Cardiac muscle cell (in vitro differentiated cells and primary cell): ENCODE data around the gene CYP2C18. TPM values are rescaled to one million over a fixed set of nuclear protein-coding genes. Genes with fewer than 3 reads are reported as not detected.
"Not testable (repeated sequence)": the region's sequence is repeated elsewhere in the genome, so short reads cannot be mapped to it uniquely, and the experiment has no call there.

Source experiments
- DNase-seq, 2 donors: peaks; one replicate each; pipeline versions ENCODE4 v3.0.0 to v3.0.0-alpha.2; 2010 to 2017; ENCODE audit warnings: low read depth in 1 of 2, low spot score in 1 of 2
- H3K27ac ChIP-seq: fragments of 200-600 bp; sonication (generic); 2 replicates; pipeline ENCODE4 v1.5.1; 2016
- H3K27me3 ChIP-seq: fragments of 200-600 bp; sonication (generic); 2 replicates; pipeline ENCODE4 v1.6.0; 2016; ENCODE audit warnings: control low read depth
- H3K36me3 ChIP-seq: fragments of 200-600 bp; sonication (generic); 2 replicates; pipeline ENCODE4 v1.5.1; 2016; ENCODE audit warnings: control low read depth
- H3K4me1 ChIP-seq: fragments of 200-600 bp; sonication (generic); 2 replicates; pipeline ENCODE4 v1.8.1; 2017; ENCODE audit warnings: low read depth, mild to moderate bottlenecking, mixed run types
- H3K4me3 ChIP-seq: fragments of 200-600 bp; sonication (generic); 2 replicates; pipeline ENCODE4 v1.5.1; 2016; ENCODE audit warnings: mild to moderate bottlenecking
- H3K9me3 ChIP-seq: fragments of 200-600 bp; sonication (generic); 2 replicates; pipeline ENCODE4 v1.5.1; 2017; ENCODE audit warnings: low read depth, mild to moderate bottlenecking, control low read depth
- polyA plus RNA-seq: library from polyadenylated mRNA; unstranded; fragments of >200 nt; fragmentation: Nextera tagmentation; extraction: Ambion mirVana; gene quantifications from 2 replicates; pipeline ENCODE4 v1.2.1, GENCODE V29; 2016
- total RNA-seq: library from RNA; depleted of rRNA; stranded (reverse); fragments of >200 nt; gene quantifications from 2 replicates; pipeline ENCODE4 v1.2.3, GENCODE V29; 2016
- TF ChIP-seq, protein P1 (sequence below): IDR thresholded peaks from 2 replicates; pipeline ENCODE4 v1.5.1; 2012; ENCODE audit warnings: low read depth, mild to moderate bottlenecking, low read length

Gene CYP2C18
- total and polyA plus RNA-seq, 2 experiments from 2014 or later: not detected

DNA sequence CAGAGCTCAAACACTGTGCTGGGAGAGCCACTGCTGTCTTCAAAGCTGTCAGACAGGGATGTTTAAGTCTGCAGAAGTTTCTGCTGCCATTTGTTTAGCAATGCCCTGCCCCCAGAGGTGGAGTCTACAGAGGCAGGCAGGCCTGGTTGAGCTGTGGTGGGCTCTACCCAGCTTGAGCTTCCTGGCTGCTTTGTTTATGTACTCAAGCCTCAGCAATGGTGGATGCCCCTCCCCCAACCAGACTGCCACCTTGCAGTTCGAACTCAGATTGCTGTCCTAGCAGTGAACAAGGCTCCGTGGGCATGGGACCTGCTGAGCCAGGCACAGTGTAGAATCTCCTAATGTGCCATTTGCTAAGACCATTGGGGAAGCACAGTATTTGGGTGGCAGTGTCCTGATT is 74.4 kb downstream of the CYP2C18 start:
- H3K27ac ChIP-seq: no peak overlapping the region
- DNase-seq: no peak
- H3K27me3 ChIP-seq: no peaks in the 10 kb centered on the region
- H3K36me3 ChIP-seq: no peaks in the 10 kb centered on the region
- TF ChIP-seq, protein P1, sequence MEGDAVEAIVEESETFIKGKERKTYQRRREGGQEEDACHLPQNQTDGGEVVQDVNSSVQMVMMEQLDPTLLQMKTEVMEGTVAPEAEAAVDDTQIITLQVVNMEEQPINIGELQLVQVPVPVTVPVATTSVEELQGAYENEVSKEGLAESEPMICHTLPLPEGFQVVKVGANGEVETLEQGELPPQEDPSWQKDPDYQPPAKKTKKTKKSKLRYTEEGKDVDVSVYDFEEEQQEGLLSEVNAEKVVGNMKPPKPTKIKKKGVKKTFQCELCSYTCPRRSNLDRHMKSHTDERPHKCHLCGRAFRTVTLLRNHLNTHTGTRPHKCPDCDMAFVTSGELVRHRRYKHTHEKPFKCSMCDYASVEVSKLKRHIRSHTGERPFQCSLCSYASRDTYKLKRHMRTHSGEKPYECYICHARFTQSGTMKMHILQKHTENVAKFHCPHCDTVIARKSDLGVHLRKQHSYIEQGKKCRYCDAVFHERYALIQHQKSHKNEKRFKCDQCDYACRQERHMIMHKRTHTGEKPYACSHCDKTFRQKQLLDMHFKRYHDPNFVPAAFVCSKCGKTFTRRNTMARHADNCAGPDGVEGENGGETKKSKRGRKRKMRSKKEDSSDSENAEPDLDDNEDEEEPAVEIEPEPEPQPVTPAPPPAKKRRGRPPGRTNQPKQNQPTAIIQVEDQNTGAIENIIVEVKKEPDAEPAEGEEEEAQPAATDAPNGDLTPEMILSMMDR: no peak
- no peak overlapping the region for H3K4me3 ChIP-seq
- H3K4me1 ChIP-seq: no peaks in the 10 kb centered on the region
- no peaks in the 10 kb centered on the region for H3K9me3 ChIP-seq

DNA sequence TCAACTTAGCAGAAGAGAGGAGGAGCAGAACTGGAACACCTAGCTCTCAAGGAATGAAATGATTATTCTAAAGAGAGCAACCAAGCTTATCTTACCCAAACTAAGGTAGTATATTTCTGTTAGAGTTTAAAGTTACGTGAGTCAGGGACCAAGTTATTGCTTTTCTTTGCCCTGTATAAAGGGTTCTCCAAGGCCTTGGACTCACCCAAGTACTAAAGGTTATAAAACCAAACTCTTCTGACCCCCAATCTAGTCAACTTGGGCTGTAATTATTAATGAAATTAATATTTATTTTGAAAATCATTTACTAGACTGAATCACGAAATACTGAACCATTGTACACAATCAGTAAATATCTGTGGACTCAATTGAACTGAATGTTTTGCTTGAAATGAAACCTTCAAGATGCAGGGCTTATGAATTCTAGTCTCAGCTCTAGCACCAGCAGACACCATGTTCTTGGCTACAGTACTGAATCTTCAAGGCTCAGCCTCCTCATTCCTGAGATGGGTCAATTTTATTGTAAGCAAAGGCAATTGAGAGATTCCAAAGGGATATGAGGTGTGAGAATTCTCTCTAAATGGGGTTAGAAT is 77.2 kb downstream of the CYP2C18 start:
- Histone ChIP-seq H3K36me3 (no peaks in the 10 kb centered on the region), H3K27ac (no peak overlapping the region), H3K9me3 (no peaks in the 10 kb centered on the region), H3K4me3 (no peak overlapping the region), H3K4me1 (no peaks in the 10 kb centered on the region), H3K27me3 (no peaks in the 10 kb centered on the region)
- no peak for DNase-seq
- TF ChIP-seq, protein P1: no peak

DNA sequence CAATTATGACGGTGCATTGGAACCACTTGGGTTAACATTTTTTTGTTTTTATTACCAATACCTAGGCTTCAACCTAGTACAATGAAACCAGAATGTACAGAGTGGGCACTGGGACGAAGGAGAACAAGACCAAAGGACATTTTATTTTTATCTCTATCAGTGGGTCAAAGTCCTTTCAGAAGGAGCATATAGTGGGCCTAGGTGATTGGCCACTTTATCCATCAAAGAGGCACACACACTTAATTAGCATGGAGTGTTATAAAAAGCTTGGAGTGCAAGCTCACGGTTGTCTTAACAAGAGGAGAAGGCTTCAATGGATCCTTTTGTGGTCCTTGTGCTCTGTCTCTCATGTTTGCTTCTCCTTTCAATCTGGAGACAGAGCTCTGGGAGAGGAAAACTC is 78.9 kb downstream of the CYP2C18 start, which contains the start of gene CYP2C19:
Gene CYP2C19 (plus strand): TSS at position 289 of the 400 bp plus-strand sequence. CDS start 25 bp downstream, at position 314.
- no peak for DNase-seq
- TF ChIP-seq, protein P1: no peak
- Histone ChIP-seq H3K4me1 (no peaks in the 10 kb centered on the region), H3K4me3 (no peak within 1 kb of the TSS), H3K27me3 (no peaks in the 10 kb centered on the region), H3K9me3 (no peaks in the 10 kb centered on the region), H3K36me3 (no peaks in the 10 kb centered on the region), H3K27ac (no peak within 1 kb of the TSS)

DNA sequence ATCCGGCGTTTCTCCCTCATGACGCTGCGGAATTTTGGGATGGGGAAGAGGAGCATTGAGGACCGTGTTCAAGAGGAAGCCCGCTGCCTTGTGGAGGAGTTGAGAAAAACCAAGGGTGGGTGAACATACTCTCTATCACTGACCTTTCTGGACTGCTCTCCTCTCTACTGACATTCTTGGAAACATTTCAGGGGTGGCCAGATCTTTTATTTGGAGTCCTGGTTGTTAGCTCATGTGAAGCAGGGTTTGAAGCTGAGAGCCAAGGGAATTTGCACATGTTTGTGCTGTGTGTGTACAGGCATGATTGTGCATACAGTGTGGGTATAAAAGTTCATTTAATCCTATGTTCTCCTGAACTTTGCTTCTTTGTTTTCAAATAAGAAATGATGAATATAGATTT is 91.9 kb downstream of the CYP2C18 start:
- not testable (repeated sequence) for H3K36me3 ChIP-seq, H3K27ac ChIP-seq, H3K4me1 ChIP-seq, H3K9me3 ChIP-seq, H3K27me3 ChIP-seq, DNase-seq, H3K4me3 ChIP-seq

DNA sequence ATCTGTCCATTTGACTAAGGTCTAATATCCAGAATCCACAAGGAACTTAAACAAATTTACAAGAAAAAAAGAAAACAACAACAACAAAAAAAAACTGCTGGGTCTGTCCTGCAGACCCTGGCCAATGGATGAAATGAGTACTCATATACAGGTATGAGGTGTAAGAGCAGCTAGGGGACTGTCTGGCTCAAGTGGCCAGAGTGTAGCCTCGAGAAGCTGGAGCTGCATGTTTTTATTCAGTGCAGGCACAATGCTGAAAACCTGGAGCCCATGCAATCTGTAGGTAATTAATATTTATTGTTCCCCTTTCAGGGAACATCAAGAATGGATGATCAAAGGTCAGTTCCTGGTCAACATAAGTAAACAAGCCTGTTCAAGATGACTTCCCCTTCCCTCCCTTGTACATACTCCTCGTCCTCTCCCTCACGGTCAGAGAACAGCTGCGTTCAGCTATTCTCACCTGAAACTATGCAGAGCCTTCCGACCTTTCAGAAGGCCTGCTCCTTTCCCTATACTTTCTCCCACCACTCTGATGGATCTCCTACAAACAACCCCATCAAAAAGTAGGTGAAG is 94.4 kb downstream of the CYP2C18 start:
- H3K36me3 ChIP-seq: no peaks in the 10 kb centered on the region
- no peak overlapping the region for H3K4me3 ChIP-seq
- H3K27me3 ChIP-seq: no peaks in the 10 kb centered on the region
- H3K4me1 ChIP-seq: peaks cover 6% of the 10 kb centered on the region
- H3K9me3 ChIP-seq: no peaks in the 10 kb centered on the region
- H3K27ac ChIP-seq: no peak overlapping the region
- DNase-seq: no peak
- TF ChIP-seq, protein P1: no peak

DNA sequence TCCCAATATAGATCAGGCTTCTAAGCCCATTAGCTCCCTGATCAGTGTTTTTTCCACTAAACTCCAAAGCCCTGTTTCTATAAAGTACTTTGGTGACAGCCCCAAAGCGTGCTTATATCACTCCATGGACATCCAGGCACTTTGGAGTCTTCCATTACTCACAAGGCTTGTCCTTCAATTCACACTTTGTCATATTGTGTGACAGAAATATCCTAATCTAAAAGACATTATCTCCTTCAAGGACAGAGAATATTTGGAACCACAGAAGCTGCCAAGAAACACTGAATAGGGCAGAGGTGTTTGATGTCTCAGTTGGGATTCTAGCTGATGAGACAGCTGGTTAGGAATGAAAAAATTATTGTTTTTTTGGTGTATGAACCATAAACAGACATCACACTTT is 97.3 kb downstream of the CYP2C18 start:
- DNase-seq: no peak
- H3K27me3 ChIP-seq: no peaks in the 10 kb centered on the region
- H3K36me3 ChIP-seq: no peaks in the 10 kb centered on the region
- TF ChIP-seq, protein P1: no peak
- no peak overlapping the region for H3K27ac ChIP-seq
- no peaks in the 10 kb centered on the region for H3K9me3 ChIP-seq
- no peak overlapping the region for H3K4me3 ChIP-seq
- peaks cover 6% of the 10 kb centered on the region for H3K4me1 ChIP-seq
